ENCODE measurements around the gene RNF152. TPM values are rescaled to one million over a fixed set of nuclear protein-coding genes. Genes with fewer than 3 reads are reported as not detected.

Gene RNF152
- total and polyA plus RNA-seq, 2 of the 13 experiments (the other 11 are each of a cell fraction or from before 2014, with no cell fraction given): 0.04 TPM; not detected in 1

- no peaks in the 10 kb centered on the region for H3K9me3 ChIP-seq (ENCODE audit: low read length)
- H3K4me3 ChIP-seq (replicated peaks in 1 of 3; ENCODE audit: insufficient read depth in 1 of 3, low read depth in 2 of 3, low read length in 3 of 3): no peak overlapping the region
- WGBS (ENCODE audit: low lambda C conversion rate): 0% methylated on average over 3 of the region's 3 CpGs
- peak; percentile 89 for TF ChIP-seq CREB1 (IDR thresholded peaks at IDR 0.05)
- no peak for TF ChIP-seq CREB1 (CRISPR knock-in tag; IDR thresholded peaks at IDR 0.05)
- TF ChIP-seq MTA3 (CRISPR knock-in tag; IDR thresholded peaks at IDR 0.05): no peak
- no peak for TF ChIP-seq ZNF790 (CRISPR knock-in tag; IDR thresholded peaks at IDR 0.05; ENCODE audit: borderline replicate concordance)
- no peak for TF ChIP-seq FOSL1 (CRISPR knock-in tag; IDR thresholded peaks at IDR 0.05; ENCODE audit: borderline replicate concordance)
- TF ChIP-seq ZNF619 (CRISPR knock-in tag; IDR thresholded peaks at IDR 0.05): no peak
- peak; percentile 95 for TF ChIP-seq ATF7 (IDR thresholded peaks at IDR 0.05)
- TF ChIP-seq ATF7 (CRISPR knock-in tag; IDR thresholded peaks at IDR 0.05): no peak
- TF ChIP-seq SNAPC4 (CRISPR knock-in tag; IDR thresholded peaks at IDR 0.05): no peak
- no peak for TF ChIP-seq CENPX (CRISPR knock-in tag; IDR thresholded peaks at IDR 0.05)
- ATAC-seq: no peak
- H3K4me2 ChIP-seq (ENCODE audit: low read depth, low read length): no peak overlapping the region
- intact Hi-C loops (cut with micrococcal nuclease; ENCODE audit: unreplicated experiment): loop anchor here (2.0 kb wide), 1 partner anchor 25 kb away; no protein-coding TSS in a partner anchor
- BruUV-seq (replicated peaks): no TSS peak
- in situ Hi-C loops (cut with HindIII; ENCODE audit: extremely low pct_ligation_motif_present, low pct_unique_long_range_greater_than_20kb): no loop called here
- ChIA-PET POLR2A (no interaction called here), CTCF (ENCODE audit: low intra/inter-chr PET ratio, low total read pairs) (no interaction called here)
- no peak for DNase-seq (ENCODE audit: low spot score)
- no peak overlapping the region for H3K9ac ChIP-seq (ENCODE audit: insufficient read depth, low read depth, low read length)
- H3K27me3 ChIP-seq (ENCODE audit: control insufficient read depth in 1 of 2, insufficient read depth in 2 of 2, low read length in 2 of 2): no peaks in the 10 kb centered on the region
- no peak overlapping the region for H2AFZ ChIP-seq (ENCODE audit: low read length)
- H4K20me1 ChIP-seq (ENCODE audit: insufficient read depth, low read length): no peaks in the 10 kb centered on the region
- no peak overlapping the region for H3K27ac ChIP-seq (ENCODE audit: extremely low read length, insufficient read depth, low read length)
- H3K79me2 ChIP-seq (ENCODE audit: insufficient read depth, low read length): no peaks in the 10 kb centered on the region
- FAIRE-seq: no peak
- no peaks in the 10 kb centered on the region for H3K36me3 ChIP-seq (replicated peaks in 1 of 2; ENCODE audit: control insufficient read depth in 1 of 2, insufficient read depth in 2 of 2, low read length in 2 of 2)
- H3K4me1 ChIP-seq (ENCODE audit: insufficient read depth, low read length): no peaks in the 10 kb centered on the region
Observed at GRCh38 chr18:61851940-61852451, 40.8 kb downstream of the RNF152 start.
